ENCODE results near the gene RASAL1. TPM values are rescaled to one million over a fixed set of nuclear protein-coding genes. Genes with fewer than 3 reads are reported as not detected.

The RASAL1 gene
- total RNA-seq, 1 experiment from 2014 or later, result 0.32 TPM

DNA sequence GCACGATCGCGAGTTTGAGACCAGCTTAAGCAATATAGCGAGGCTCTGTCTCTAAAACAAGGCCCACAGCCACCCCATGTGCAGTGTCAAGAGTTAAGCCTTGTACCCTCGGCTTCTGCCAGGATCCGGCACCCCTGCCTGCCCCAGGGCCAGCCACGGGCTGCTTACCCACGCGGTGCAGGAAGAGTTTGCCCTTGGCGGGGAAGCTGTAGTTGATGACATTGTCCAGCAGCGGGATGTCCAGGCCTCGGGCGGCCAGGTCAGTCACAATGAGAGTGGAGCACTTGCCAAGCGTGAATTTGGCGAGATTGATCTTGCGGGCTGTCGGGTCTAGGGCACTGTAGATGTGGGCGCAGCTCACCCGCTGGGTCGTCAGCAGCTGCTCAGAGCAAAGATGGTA is 36.6 kb upstream of the RASAL1 start:
- peaks cover 67% of the 10 kb centered on the region for H3K36me3 ChIP-seq (ENCODE audit: insufficient read depth, low read length, poor library complexity, severe bottlenecking)
- H3K27ac ChIP-seq (ENCODE audit: low read depth, low read length, poor library complexity, severe bottlenecking), result no peak overlapping the region
- POLR2A ChIA-PET (ENCODE audit: low non-redundant PET), result no interaction called here
- no peaks in the 10 kb centered on the region for H3K9me3 ChIP-seq (ENCODE audit: low read depth, low read length, poor library complexity, severe bottlenecking)
- no peaks in the 10 kb centered on the region for H3K27me3 ChIP-seq (replicated peaks; ENCODE audit: insufficient read depth, low read depth, low read length, poor library complexity)
- DNase-seq (ENCODE audit: low spot score), result no peak
- no peak overlapping the region for H3K4me3 ChIP-seq (ENCODE audit: low read depth, low read length, poor library complexity, severe bottlenecking)
- TF ChIP-seq EZH2 (IDR thresholded peaks at IDR 0.05; ENCODE audit: borderline replicate concordance, low read depth, low read length, poor library complexity, severe bottlenecking), result no peak
- TF ChIP-seq, protein P1, sequence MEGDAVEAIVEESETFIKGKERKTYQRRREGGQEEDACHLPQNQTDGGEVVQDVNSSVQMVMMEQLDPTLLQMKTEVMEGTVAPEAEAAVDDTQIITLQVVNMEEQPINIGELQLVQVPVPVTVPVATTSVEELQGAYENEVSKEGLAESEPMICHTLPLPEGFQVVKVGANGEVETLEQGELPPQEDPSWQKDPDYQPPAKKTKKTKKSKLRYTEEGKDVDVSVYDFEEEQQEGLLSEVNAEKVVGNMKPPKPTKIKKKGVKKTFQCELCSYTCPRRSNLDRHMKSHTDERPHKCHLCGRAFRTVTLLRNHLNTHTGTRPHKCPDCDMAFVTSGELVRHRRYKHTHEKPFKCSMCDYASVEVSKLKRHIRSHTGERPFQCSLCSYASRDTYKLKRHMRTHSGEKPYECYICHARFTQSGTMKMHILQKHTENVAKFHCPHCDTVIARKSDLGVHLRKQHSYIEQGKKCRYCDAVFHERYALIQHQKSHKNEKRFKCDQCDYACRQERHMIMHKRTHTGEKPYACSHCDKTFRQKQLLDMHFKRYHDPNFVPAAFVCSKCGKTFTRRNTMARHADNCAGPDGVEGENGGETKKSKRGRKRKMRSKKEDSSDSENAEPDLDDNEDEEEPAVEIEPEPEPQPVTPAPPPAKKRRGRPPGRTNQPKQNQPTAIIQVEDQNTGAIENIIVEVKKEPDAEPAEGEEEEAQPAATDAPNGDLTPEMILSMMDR (conservative IDR thresholded peaks at IDR 0.05; ENCODE audit: low read depth, low read length), result no peak
- intact Hi-C loops (cut with micrococcal nuclease; ENCODE audit: unreplicated experiment), result no loop called here
- CTCF ChIA-PET, result no interaction called here
- no peaks in the 10 kb centered on the region for H3K4me1 ChIP-seq (ENCODE audit: insufficient read depth, low read length, poor library complexity, severe bottlenecking)
- BruUV-seq (replicated peaks), result no TSS peak

DNA sequence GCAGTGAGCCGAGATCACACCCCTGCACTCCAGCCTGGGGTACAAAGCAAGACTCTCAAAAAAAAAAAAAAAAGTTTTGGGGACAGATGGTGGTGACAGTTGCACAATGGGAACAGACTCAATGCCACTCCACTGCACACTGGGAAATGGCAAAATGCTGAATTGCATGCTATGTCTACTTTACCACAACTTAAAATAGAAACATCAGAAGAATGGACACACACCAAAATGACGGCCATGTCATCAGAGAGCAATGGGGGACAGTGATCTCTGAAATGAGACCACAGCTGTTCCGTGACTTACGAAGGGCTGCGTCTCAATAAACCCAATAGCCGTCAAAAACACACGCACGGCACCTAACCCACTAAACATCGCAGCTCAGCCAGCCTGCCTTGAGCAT is 36.0 kb upstream of the RASAL1 start:
- H3K27me3 ChIP-seq (replicated peaks; ENCODE audit: insufficient read depth, low read depth, low read length, poor library complexity), result no peaks in the 10 kb centered on the region
- no peaks in the 10 kb centered on the region for H3K9me3 ChIP-seq (ENCODE audit: low read depth, low read length, poor library complexity, severe bottlenecking)
- no TSS peak for BruUV-seq (replicated peaks)
- intact Hi-C loops (cut with micrococcal nuclease; ENCODE audit: unreplicated experiment), result no loop called here
- CTCF ChIA-PET, result no interaction called here
- POLR2A ChIA-PET (ENCODE audit: low non-redundant PET), result no interaction called here
- no peak overlapping the region for H3K4me3 ChIP-seq (ENCODE audit: low read depth, low read length, poor library complexity, severe bottlenecking)
- no peak for TF ChIP-seq EZH2 (IDR thresholded peaks at IDR 0.05; ENCODE audit: borderline replicate concordance, low read depth, low read length, poor library complexity, severe bottlenecking)
- no peaks in the 10 kb centered on the region for H3K4me1 ChIP-seq (ENCODE audit: insufficient read depth, low read length, poor library complexity, severe bottlenecking)
- DNase-seq (ENCODE audit: low spot score), result no peak
- H3K36me3 ChIP-seq (ENCODE audit: insufficient read depth, low read length, poor library complexity, severe bottlenecking), result peaks cover 61% of the 10 kb centered on the region
- H3K27ac ChIP-seq (ENCODE audit: low read depth, low read length, poor library complexity, severe bottlenecking), result no peak overlapping the region

DNA sequence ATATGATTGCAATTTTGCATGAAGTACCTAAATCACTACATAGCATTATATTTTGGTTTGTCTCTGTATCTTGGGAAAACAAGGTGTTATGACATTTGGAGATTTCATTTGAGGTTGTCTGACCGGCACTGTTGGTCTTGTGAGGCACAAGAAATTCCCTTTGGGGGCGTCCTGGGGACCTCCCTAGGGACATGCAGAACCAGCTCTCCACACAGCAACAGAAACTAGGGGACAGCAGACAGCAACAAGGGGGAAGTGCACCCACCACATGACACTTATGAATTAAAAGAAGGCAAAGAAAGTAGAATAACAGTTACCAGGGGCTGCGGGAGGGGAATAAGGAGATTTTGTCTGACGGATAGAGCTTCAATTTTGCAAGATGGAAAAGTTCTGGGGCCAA is 35.4 kb upstream of the RASAL1 start:
- POLR2A ChIA-PET (ENCODE audit: low non-redundant PET), result no interaction called here
- no peaks in the 10 kb centered on the region for H3K4me1 ChIP-seq (ENCODE audit: insufficient read depth, low read length, poor library complexity, severe bottlenecking)
- H3K27ac ChIP-seq (ENCODE audit: low read depth, low read length, poor library complexity, severe bottlenecking), result no peak overlapping the region
- TF ChIP-seq EZH2 (IDR thresholded peaks at IDR 0.05; ENCODE audit: borderline replicate concordance, low read depth, low read length, poor library complexity, severe bottlenecking), result no peak
- TF ChIP-seq, protein P1 (conservative IDR thresholded peaks at IDR 0.05; ENCODE audit: low read depth, low read length), result no peak
- H3K36me3 ChIP-seq (ENCODE audit: insufficient read depth, low read length, poor library complexity, severe bottlenecking), result peaks cover 61% of the 10 kb centered on the region
- no peak overlapping the region for H3K4me3 ChIP-seq (ENCODE audit: low read depth, low read length, poor library complexity, severe bottlenecking)
- intact Hi-C loops (cut with micrococcal nuclease; ENCODE audit: unreplicated experiment), result no loop called here
- DNase-seq (ENCODE audit: low spot score), result no peak
- no TSS peak for BruUV-seq (replicated peaks)
- no peaks in the 10 kb centered on the region for H3K9me3 ChIP-seq (ENCODE audit: low read depth, low read length, poor library complexity, severe bottlenecking)
- CTCF ChIA-PET, result no interaction called here
- H3K27me3 ChIP-seq (replicated peaks; ENCODE audit: insufficient read depth, low read depth, low read length, poor library complexity), result no peaks in the 10 kb centered on the region

DNA sequence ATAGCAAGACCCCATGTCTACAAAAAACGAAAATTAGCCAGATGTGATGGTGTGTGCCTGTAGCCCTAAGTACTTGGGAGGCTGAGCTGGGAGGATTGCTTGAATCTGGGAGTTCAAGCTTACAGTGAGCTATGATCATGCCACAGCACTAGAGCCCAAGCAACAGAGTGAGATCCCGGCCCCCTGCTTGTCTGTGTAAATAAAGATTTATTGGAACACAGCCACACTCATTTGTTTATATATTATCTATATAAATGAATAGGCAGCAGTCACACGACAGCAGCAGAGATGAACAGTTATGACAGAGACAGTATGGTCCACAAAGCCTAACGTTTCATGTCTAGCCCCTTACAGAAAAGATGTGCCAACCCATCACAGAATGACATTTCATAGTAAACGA is 34.9 kb upstream of the RASAL1 start:
- Histone ChIP-seq H3K4me3 (ENCODE audit: low read depth, low read length, poor library complexity, severe bottlenecking) (no peak overlapping the region), H3K9me3 (ENCODE audit: low read depth, low read length, poor library complexity, severe bottlenecking) (no peaks in the 10 kb centered on the region), H3K27me3 (replicated peaks; ENCODE audit: insufficient read depth, low read depth, low read length, poor library complexity) (no peaks in the 10 kb centered on the region), H3K36me3 (ENCODE audit: insufficient read depth, low read length, poor library complexity, severe bottlenecking) (peaks cover 61% of the 10 kb centered on the region), H3K4me1 (ENCODE audit: insufficient read depth, low read length, poor library complexity, severe bottlenecking) (no peaks in the 10 kb centered on the region), H3K27ac (ENCODE audit: low read depth, low read length, poor library complexity, severe bottlenecking) (no peak overlapping the region)
- DNase-seq (ENCODE audit: low spot score), result no peak
- intact Hi-C loops (cut with micrococcal nuclease; ENCODE audit: unreplicated experiment), result no loop called here
- ChIA-PET POLR2A (ENCODE audit: low non-redundant PET) (no interaction called here), CTCF (no interaction called here)
- no TSS peak for BruUV-seq (replicated peaks)
- TF ChIP-seq EZH2 (IDR thresholded peaks at IDR 0.05; ENCODE audit: borderline replicate concordance, low read depth, low read length, poor library complexity, severe bottlenecking), result no peak

Measured in A673 (cell line).